Pancreas (tissue), 10 donors: ENCODE results near the gene FAXDC2. TPM values are rescaled to one million over a fixed set of nuclear protein-coding genes. Genes with fewer than 3 reads are reported as not detected.
"Not testable (repeated sequence)": the region's sequence is repeated elsewhere in the genome, so short reads cannot be mapped to it uniquely, and the experiment has no call there.

ENCODE experiments used
- ATAC-seq, 4 donors: fragments of 200-7000 bp; cut with Tn5 transposase; one replicate each; pipeline versions ENCODE4 v1.8.0 to v1.9.1; 2020; ENCODE audit warnings: mild to moderate bottlenecking in 4 of 4, moderate library complexity in 4 of 4
- DNase-seq, 6 donors: peaks; one replicate each; pipeline ENCODE4 v3.0.0-alpha.2; 2020
- FAIRE-seq: peaks from 2 replicates; lab custom pipeline; 2012; peaks lifted over from hg19 to GRCh38; lab: Jason Lieb, UNC
- H3K27ac ChIP-seq, 4 donors: fragments of 200-600 bp; sonication (generic); 1 replicate in 3 of 4; 2 replicates in 1 of 4; pipeline versions ENCODE4 v1.5.0 to v1.8.0; 2020
- H3K27me3 ChIP-seq, 4 donors: fragments of 200-600 bp; one replicate each; pipeline ENCODE4 v1.8.0; 2021
- H3K36me3 ChIP-seq, 3 donors: fragments of 200-600 bp; sonication (generic) in 1 of 3; one replicate each; pipeline versions ENCODE4 v1.5.0 to v1.8.0; 2020 to 2021
- H3K4me1 ChIP-seq, 3 donors: fragments of 200-600 bp; one replicate each; pipeline ENCODE4 v1.8.0; 2021
- H3K4me3 ChIP-seq, 4 donors: fragments of 200-600 bp; sonication (generic) in 2 of 4; one replicate each; pipeline versions ENCODE4 v1.5.0 to v1.8.0; 2020 to 2021
- H3K9me3 ChIP-seq, 4 donors: fragments of 200-600 bp; one replicate each; pipeline ENCODE4 v1.8.0; 2021
- CTCF ChIP-seq, 4 donors: fragments of 200-600 bp; sonication (generic) in 3 of 4; IDR thresholded peaks; one replicate each; pipeline versions ENCODE4 v1.5.0 to v1.8.0; 2021; ENCODE audit warnings: antibody characterized with exemption in 4 of 4
- WGBS, 2 donors: extraction: QIAGEN DNeasy Blood & Tissue Kit; methylation state at CpG; one replicate each; pipeline ENCODE4 v1.1.7; 2013; 5-methylcytosine and 5-hydroxymethylcytosine counted together
- intact Hi-C, 3 donors: fragments of 100-400 bp; cut with DNase I; formaldehyde crosslinking; loops; one replicate each; pipeline versions ENCODE4 v1.11.1 to v1.14.2; 2022
- polyA plus RNA-seq, 2 donors: library from polyadenylated mRNA; stranded (reverse); fragments of 200-250 nt; gene quantifications; one replicate each; pipeline ENCODE4 v1.2.3, GENCODE V29; 2013
- total RNA-seq, 6 donors: library from RNA; stranded (reverse); fragmentation: NEBNext Ultra II Directional in 4 of 6; extraction: Animal tissue kit (Norgen Biotek cat#: 25700) in 4 of 6; gene quantifications; one replicate each; pipeline versions ENCODE4 v1.2.1 to v1.2.4, GENCODE V29; 2021 to 2023
- donor health status: healthy with polysubstance abuse.
- donor health status: DM: no; HTN: no; CAD: no; lungs with moderate emphysema.
- donor health status: DM: no; HTN: no; CAD: no.
- donor health status: control.
- donor health status: control.
- donor health status: Bipolar disorder and iron deficiency.
- donor health status: DM: yes; HTN: yes; CAD: no.
- donor health status: DM: no; HTN: no; CAD: no.
- donor health status: DM: no; HTN: no; CAD: no.
- donor health status: DM: yes; HTN: yes; CAD: no.

The FAXDC2 gene
- total and polyA plus RNA-seq, 8 donors = 2.0 to 11.8 (median 4.7) TPM

DNA sequence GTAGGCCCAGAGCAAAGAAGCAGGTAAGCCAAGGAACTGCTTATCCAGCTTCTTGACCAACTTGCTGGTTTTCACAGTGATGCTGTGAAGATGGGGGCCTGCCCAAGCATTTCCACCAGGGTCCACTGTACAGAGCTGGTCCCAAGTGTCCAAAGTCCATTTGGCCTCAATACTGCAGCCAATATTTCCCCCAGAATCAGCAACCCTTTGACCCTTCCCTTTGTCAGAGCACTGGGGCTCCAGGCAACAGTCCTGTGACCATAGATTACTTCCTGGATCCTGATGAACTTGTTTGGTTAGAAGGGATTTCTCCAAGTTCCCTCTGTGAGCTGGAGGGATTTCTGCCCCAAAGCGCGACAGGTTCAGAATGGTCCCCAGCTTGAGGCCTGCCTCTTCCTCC, 26.3 kb downstream of the FAXDC2 start:
- DNase-seq (no peak), FAIRE-seq (no peak), ATAC-seq (no peak)
- Histone ChIP-seq H3K27me3 (no peaks in the 10 kb centered on the region), H3K4me3 (no peak overlapping the region), H3K27ac (no peak overlapping the region), H3K36me3 (no peaks in the 10 kb centered on the region), H3K4me1 (no peaks in the 10 kb centered on the region), H3K9me3 (no peaks in the 10 kb centered on the region)
- intact Hi-C loops = no loop called here
- no peak for TF ChIP-seq CTCF (IDR thresholded peaks at IDR 0.05)
- 98 to 100% methylated on average over 2 of the region's 2 CpGs for WGBS, 2 donors

DNA sequence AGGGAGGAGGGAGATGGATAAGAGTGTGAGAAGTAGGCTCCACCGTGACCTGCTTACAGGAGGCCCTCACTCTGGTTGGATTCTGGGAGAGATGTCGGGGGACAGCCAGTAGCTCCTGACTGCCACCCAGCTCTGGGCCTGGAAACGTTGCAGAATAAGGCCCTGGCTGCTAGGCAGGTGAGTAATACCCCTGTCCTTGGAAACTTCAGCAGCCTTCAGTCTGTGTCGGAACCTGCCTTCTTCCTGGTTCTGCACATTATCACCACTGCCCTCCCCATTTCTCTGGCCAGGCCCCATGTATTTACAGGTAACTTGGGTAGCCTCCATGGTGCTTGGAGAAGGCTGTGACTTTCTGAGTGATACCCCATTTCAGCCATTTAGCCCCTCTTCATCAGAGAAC, 26.8 kb downstream of the FAXDC2 start:
- Histone ChIP-seq H3K4me1 (no peaks in the 10 kb centered on the region), H3K9me3 (no peaks in the 10 kb centered on the region), H3K4me3 (no peak overlapping the region), H3K27me3 (no peaks in the 10 kb centered on the region), H3K27ac (no peak overlapping the region), H3K36me3 (peaks cover 0 to 4% (median 0%) of the 10 kb centered on the region in 3 donors)
- DNase-seq (peak in 1 of 6 donors; percentile 11), ATAC-seq (peak in 3 of 4 donors; percentile 29 to 46 (median 33)), FAIRE-seq (no peak)
- no peak for TF ChIP-seq CTCF (IDR thresholded peaks at IDR 0.05)
- intact Hi-C loops = no loop called here
- WGBS, 2 donors = 69 to 77% methylated on average over 4 of the region's 4 CpGs

GRCh38 chr5:154822896-154823295, 27.5 kb downstream of the FAXDC2 start:
- intact Hi-C loops, ATAC-seq, DNase-seq, H3K9me3 ChIP-seq, FAIRE-seq, H3K27me3 ChIP-seq, H3K4me1 ChIP-seq, H3K4me3 ChIP-seq, H3K27ac ChIP-seq: not testable (repeated sequence)
- 85 to 88% methylated on average over 5 of the region's 5 CpGs for WGBS, 2 donors
- peaks cover 0 to 11% (median 0%) of the 10 kb centered on the region in 3 donors for H3K36me3 ChIP-seq

GRCh38 chr5:154820383-154820782, 30.0 kb downstream of the FAXDC2 start:
- Histone ChIP-seq H3K4me1 (no peaks in the 10 kb centered on the region), H3K4me3 (no peak overlapping the region), H3K36me3 (peaks cover 0 to 33% (median 12%) of the 10 kb centered on the region in 3 donors), H3K27ac (no peak overlapping the region), H3K9me3 (no peaks in the 10 kb centered on the region), H3K27me3 (no peaks in the 10 kb centered on the region)
- no peak for FAIRE-seq
- WGBS, 2 donors = 93 to 94% methylated on average over 5 of the region's 5 CpGs
- intact Hi-C loops = no loop called here
- no peak for ATAC-seq
- no peak for TF ChIP-seq CTCF (IDR thresholded peaks at IDR 0.05)
- DNase-seq = no peak

DNA sequence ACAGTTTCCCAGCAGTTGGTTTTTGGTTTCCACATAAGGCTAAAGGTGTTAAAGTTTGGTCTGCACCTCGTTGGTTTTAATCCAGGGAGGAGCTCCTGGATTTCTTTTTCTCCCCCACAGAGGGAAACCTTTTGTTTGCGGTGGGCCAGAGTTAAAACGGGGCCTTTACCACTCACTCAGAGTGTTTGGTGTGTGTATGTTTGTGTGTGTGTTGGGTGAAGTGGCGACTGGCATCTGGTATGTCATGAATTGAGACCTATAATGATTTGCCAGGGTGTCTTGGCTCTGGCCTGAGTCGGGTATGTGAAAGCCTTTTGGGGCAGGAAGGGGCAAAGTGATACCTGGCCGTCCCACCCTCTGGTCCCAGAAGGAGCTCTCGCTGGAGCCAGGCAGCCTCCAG, 30.9 kb downstream of the FAXDC2 start:
- ATAC-seq (no peak), DNase-seq (no peak), FAIRE-seq (no peak)
- whole genome bisulfite sequencing, 2 donors = 76 to 80% methylated on average over 7 of the region's 7 CpGs
- Histone ChIP-seq H3K4me1 (no peaks in the 10 kb centered on the region), H3K4me3 (no peak overlapping the region), H3K36me3 (peaks cover 0 to 41% (median 19%) of the 10 kb centered on the region in 3 donors), H3K27me3 (no peaks in the 10 kb centered on the region), H3K27ac (no peak overlapping the region), H3K9me3 (no peaks in the 10 kb centered on the region)
- intact Hi-C loops = no loop called here
- TF ChIP-seq CTCF (IDR thresholded peaks at IDR 0.05) = no peak
